NCI-H446 treated with DMSO at 0.1 percent for 48 hours (cell line): ENCODE data around the gene PTPN1.

Experiments
- DNase-seq: peaks from one replicate; lab custom pipeline; 2025; lab: John Stamatoyannopoulos, UW

PTPN1 gene

DNA sequence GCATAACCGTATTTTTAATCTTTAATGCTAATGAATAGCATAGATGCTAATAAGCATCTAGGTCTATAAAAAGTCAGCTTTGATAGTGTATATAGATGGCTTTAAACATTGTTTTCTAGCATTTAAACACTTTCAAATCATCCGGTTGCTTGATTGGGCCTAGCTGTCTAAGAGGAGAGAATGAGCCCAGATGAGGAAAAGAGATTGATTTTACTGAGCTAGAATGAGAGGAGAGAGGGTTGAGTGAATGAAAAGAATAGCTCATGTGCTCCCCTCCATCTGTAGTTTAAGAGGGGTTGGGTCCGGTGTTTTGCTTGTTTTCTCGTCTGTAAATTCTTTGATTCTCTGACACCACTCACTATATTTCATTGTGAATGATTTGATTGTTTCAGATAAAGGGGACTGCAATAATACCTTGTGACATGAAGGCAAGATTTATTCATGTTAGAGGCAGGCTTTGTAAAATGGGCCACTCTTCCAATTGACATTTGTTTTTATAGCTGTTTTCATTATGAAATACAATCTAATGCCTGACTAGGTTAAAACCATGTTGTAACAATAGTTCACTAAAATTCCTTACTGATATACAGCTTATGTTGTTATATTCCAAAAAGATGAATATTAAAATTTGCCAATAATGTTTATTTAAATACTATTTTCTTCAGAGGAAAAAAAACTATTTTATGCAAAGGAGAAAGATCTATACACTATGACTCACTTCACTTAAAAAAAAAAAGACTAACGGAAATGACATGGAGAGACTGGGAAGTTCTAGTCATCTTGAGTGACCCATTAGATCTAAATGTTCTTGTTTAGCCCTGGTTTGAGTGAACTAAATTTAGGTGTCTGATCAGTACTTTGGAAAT lies 3.2 kb downstream of the PTPN1 start:
- no peak for DNase-seq

DNA sequence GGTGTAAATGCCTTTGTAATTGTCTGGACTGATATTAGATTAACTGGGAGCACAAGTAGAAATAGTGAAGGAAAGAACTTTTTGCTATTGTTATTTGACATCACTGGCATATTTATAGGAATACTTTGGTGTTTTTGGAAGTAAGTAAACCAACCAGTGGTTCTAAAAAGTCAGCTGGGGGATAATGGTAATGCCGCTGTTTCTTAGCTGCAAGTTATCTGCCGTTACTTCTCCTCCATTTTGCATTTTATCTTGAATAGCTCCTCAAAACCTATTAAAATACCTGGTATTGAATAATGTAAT lies 3.8 kb downstream of the PTPN1 start:
- no peak for DNase-seq

DNA sequence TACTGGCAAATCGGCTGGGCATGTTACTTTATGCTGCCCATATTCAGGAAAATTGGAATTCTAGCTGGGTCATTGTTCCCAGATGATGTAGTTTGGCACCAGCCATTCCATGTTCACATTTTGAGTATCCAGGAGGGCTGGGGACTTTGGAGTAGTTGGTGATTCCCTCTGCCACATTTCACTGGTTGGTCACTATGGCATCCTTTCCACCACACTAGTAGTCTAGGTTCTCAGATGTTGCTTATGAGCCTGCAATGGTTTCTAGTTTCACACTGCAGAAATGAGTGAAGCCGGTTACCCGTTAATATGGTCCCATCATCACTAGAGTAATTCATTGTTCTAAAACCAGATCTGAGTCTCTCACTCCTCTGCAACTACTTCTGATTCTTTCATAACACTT lies 4.6 kb downstream of the PTPN1 start:
- DNase-seq: no peak

DNA sequence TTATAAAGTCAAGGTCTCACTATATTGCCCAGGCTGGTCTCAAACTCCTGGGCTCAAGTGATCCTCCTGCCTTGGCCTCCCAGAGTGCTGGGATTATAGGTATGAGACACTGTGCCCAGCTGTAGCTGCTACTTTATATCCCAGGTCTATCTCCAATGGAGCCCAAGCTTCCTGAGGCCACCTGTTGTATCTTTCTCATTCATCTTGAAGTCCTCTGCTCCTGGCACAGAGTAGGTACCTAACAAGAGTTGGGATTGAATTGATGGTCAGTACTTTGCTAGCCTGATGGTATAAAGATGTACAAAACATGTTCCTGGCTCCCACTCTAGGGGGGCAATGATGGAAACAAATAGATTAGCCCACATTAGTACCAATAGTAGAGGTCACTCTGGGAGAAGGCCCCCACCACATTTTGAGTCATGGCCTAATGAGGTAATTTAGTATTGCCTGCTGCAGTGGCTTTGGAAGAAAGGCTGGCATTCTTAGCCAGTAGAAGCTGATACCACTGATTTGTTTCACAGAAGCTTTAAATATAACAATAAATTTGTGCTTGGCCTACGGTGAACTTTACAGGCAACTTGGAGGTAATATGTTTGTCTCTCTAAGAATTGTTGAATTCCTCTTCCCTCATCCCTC lies 5.4 kb downstream of the PTPN1 start:
- DNase-seq: no peak

DNA sequence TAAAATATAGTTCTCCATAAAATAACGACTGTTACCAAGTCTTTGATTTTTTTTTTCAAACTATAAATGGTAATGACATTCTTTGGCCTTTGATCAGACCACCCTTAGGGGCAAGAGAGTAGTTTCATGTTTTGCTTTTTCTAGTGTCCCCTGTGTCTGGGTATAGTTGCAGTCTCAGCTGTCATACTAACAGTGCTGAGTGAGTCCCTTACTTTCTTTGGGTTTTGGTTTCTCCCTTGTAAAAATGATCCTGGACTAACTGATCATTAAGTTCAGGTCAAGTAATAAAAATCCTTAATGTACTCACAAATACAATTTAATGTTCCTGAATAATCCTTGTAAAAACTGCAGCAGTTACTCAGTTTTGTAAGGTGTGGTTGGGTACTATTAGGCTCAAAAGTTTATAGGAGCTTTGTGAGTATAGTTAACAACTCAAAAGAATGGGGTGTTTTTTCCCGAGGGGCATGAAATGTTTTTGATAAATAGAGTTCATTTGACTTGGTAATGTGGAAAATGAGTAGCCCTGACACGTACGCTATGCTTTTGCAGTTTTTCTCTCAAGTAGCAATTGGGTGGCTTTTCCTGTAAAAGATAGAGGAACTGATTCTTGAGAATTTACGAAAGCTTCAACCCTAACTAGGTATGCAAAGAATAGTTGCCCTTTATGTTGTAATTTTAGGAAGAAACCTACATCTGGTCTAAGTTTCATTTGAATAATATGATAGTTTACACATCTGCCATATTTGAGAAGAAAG lies 6.2 kb downstream of the PTPN1 start:
- no peak for DNase-seq

DNA sequence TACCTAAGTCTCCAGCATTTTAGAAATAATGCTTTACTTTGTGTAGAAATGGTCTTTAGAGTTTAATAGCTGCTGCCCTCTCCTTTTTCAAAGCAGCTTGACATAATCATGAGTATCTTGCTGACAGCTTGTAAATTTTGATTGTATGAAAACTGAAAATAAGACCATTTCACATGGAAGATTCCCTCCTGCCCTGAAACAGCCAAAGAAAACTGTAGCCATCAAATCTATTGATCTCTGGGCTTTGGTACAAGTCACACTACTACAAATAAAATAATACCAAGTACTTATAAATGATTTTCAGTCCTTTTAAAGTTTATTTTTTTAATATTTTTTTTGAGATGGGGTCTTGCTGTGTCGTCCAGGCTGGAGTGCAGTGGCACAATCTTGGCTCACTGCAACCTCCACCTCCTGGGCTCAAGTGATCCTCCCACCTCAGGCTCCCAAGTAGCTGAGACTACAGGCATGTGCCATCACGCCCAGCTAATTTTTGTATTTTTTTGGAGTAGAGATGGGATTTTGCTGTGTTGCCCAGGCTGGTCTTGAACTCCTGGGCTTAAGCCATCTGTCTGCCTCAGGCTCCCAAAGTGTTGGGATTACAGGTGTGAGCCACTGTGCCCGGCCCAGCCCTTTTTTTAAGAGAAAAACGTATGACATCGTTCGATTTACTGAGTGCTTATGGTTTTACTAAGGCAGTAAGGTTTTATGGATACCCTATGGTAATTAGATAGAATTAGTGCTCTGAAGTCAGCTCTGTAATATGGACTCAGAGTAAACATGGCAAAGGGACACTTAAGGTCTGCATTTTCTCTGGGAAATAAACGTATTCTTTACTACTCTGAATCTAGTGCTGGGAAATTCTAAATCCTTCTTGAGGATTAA lies 7.0 kb downstream of the PTPN1 start:
- no peak for DNase-seq

DNA sequence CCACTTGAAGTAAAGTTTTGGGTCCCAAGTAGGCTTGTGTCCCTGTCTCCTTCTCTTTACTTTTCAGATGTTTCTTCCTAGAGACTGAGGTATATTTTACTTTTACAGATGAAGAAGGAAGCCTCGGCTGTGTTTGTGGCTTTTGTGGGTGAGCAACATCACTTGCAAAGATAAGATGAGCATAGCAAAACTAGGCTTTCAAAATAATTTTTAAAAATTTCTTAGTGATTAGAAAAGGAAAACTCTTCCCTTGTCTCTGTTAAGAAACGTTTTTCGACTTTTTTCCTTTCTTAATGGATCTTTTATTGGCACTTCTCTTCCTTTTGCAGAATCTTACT lies 7.6 kb downstream of the PTPN1 start:
- no peak for DNase-seq

DNA sequence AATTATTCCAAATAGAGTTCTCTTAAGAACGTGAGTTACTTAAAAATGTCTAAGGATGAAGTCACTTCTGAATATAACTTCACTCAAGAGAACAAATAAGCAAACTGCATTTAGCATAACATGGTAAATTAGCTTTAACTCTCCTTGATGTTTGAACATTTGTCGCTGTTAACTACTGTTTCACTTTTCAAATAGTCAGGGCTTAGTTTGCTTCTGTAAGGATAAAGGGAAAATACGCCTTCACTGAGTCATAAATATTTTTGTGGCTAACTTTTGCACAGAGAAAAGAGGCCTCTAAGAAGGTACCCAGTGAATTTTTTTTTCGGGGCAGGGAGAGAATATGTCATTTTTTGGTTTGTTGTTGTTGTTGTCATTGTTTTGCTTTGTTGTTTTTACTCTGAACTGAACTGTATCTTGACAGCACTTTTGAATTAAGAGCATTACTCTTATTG lies 8.1 kb downstream of the PTPN1 start:
- no peak for DNase-seq

DNA sequence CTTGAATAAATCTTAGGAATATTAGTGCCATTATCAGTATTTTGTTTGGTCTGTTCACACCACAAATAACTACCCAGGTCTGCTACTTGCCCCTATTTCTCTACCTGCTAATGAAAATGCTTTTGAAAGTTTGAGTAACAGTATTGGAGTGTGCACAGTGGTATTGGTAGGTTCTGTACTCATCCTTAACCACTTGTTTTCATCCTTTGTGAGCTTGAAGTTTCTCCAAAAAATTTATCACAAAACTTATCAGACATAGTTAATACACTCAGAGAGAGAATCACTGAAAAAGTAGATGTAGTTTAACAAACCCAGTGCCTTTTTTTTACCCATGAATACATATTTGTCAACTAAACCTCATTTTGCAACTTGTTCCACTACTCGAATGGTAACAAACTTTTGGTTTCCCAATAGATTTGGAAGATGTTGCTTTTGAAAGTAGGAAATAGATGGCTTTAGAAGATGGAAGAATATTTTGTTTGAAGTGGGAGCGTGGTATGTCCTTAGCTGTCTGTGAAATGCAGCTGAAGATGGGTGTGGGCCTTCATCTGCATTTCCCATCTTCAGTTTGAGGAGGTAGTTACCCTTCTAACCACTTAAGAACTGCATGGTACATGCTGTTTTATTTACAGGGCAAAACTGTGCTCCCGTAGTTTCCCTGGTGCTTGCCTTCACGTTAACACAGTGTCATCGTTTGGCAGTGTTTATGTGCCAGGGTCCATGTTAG lies 9.0 kb downstream of the PTPN1 start:
- no peak for DNase-seq

DNA sequence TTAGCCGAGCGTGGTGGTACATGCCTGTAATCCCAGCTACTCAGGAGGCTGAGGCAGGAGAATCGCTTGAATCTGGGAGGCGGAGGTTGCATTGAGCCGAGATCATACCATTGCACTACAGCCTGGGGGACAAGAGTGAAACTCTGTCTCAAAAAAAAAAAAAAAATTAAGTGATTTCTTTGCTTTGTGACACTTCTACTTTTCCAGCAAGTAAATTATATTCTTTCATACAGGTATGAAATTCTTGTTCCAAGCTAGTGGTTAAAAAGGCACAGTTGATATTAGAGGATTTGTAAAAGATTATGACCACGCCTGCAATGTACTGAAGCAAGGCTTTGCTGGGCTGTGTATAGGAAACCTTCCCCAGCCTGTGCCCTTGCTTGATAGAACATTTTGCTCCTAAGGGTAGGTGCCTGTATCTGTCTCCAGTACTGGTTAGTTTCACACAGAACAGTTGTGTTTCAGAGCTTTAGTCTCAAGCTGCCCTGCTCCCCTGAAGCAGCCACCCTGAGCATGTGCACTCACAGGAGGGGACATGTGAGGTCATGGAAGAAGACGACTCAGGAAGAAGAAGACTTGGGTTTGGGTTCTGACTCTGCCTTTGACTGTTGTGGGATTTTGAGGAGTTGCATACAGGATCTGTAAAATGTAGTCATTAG lies 10.2 kb downstream of the PTPN1 start:
- DNase-seq: no peak

DNA sequence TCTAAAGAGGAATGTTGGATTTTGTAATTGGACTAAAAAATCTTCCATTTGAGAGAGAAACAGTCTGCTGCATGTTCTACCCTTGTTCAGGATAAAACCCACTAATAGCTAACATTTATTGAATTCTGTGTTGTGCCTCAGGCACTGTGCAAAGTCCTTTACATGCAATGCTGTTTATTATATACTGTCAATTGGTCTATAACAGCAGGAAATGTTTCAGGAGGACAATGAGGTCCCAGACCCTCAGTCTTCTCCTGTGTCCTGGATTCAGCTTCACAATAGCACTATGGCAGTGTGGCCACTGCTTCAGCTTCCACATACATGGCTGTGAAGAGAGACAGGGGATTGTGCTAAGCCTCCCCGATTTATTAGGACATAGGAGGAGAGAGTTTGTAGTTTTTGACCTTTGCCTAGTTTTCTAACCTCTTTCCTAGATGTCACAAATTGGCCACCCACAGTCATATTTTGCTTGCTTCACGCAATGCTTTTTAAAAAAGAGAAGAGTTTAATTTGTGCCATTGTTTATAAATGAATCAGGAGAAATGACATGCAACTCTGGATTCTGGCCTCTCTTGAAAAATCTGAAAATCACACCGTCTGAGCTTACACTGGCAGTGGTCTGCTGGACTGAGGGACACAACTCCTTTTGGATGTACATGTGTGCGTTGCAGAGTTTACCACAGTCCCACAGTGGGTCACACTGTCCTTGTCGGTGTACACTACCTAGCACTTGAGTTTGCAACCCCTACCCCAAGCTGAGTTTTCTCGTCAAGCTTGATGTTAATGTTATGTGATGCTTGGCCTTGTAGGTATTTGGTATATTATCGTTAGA lies 11.3 kb downstream of the PTPN1 start:
- no peak for DNase-seq

DNA sequence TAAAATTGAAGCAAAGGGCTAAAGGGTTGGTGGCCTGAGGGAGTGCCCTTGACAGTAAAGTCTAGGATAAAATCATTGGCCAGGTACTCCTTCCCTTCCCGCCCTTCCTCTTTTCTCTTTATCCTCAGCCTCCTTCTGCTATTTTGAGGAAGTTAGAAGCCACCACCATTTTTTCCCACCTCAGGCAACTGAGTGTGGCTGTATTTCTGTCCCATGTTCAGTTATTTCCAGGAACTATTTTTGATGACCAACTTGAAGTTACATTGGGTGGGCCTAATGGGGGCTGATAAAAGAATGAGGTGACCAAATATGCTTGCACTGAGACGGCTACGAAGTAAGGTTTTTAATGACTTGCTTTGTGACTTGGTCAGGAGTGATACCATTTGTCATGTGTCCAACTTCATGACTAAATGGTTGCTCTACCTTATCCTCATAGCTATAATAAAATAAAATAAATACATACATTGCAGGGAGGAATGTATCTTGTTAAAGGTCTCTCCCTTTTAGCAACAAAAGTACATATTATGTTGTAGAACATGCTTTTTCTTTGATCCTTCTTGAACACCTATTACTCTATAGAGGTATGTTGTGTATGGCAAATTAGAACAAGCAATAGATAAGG lies 12.0 kb downstream of the PTPN1 start:
- DNase-seq: no peak

DNA sequence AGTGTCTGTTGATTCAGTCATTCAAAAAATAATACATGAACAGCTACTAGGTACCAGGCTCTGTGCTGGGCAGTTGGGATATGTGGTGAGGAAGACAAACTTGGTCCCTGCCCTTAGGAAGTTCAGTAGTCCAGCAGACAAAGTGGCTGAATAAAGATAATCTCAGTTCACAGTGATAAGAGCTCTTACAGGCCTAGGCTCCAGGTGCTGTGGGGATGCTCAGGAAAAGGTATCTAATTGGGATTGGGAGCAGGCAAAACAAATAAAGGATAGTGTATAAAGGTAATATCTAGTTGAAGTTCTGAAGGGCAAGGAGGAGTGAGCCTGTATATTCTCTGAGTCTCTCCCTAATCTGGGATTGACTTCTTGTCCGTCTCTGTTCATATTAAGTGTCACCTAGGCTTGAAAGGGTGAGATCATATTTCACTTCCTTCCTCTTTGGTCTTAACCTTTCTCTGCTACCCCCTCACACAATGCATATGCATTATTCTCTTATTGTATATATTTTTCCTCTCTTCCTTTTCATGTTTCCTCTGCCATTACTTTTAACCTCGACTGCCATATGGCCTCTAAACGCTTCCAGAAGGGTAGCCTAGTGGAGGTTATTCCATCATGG lies 13.5 kb downstream of the PTPN1 start:
- DNase-seq: no peak

DNA sequence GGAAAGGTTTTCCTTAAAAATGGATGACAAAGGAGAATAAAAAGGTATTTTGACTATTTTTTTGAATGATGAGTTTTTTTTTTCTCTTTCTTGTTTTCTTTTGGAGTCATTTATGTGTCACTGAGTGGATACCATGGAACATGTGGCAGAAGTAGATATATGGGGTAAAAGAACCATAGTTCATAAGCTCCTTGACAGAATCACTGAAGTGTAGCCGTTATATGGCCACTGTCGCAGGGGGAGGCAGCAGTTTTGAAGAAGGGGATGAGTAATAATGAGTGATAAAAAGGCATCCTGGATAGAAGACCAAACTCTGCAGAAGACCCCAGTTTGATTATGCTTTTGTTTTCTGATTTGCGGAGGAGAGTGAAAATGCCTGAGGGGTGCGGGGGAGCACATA lies 15.5 kb downstream of the PTPN1 start:
- DNase-seq: no peak

DNA sequence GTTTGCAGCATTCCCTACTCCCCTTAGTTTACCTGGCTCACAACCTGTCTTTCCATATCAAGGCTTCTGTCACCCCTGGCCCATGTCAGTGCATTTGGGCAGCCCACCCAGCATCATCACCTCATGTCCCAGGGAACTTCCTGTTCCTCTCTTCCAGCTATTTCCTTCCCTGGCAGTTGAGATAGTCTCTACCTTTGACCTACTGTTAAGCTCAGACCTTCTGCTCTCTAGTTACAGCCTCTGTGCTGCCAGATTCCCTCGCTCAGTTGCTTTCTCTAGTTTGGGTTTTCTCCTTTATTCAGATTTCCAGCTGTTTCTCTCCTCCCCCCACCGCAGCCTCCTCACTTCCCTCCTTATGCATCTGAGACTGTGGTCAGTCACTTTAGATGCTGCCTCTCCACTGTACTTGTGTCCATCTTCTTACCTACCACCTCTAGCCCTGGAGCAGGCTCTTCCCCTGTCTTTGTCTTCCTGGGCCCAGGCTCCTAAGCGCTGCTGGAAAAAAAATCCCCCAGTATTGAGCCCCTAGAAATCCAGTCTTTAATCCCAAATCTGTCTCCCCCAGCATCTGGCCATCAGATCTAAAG lies 16.3 kb downstream of the PTPN1 start:
- DNase-seq: no peak

DNA sequence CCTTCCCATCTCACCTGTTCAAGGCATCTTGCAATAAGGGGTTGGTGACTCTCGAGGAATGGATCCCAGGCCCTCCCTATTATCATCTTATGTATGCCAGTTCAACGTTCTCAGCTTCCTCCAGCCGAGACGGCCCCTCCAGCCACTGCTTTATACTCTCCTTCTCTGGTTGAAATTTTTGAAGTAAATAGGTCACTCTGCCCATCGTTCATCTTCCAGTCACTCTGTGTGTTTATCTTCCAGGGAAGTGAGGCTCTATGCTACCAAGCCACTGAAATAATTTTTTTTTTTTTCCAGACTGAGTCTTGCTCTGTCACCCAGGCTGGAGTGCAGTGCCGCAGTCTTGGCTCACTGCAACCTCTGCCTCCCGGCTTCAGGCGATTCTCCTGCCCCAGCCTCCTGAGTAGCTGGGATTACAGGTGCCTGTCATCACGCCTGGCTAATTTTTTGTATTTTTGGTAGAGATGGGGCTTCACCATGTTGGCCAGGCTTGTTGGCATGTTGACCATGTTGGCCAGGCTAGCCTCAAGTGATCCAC lies 17.0 kb downstream of the PTPN1 start:
- DNase-seq: no peak

DNA sequence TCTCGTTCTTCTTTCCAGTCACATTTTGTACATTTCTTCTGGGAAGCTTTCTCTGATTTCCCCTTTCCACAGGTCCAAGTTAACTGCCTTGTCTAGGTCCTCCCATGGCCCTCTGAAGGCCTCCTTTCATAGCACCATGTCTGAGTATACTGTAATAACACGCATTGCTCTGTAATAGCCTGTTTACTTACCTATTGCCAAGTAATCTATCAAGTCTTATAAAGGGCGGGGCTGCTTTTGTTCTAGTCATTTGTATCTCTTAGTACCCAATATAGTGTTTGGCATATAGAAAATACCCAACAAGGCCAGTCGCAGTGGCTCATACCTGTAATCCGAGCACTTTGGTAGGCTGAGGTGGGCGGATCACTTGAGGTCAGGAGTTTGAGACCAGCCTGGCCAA lies 17.9 kb downstream of the PTPN1 start:
- no peak for DNase-seq

DNA sequence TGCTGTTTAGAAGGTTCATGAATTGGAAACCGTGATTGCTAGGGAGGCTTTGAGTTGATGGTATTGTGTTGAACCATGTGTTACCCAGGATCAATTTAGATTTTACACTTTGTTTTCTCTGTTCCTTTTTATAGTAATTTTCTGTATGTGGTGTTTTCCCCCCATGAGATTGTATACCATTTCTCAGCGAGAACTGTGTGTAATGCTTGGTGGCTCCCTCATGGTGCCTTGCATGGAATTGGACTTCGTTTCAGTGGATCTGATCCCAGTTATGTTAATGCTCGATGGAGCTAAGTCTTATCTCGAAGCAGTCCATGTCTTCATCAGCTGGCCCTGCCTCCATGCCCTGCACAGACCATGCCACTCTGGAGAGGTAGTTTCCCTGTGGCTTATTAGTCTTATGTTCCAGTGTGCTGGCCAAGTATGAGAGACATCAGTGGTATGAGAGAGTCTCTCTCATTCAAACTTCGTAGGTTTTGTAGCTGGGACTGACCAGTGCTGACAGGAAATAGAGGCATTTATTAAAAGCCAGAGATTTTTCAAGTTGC lies 18.7 kb downstream of the PTPN1 start:
- no peak for DNase-seq
